SIG-M5 treated with dmso at 0.1 percent for 504 hours (cell line): ENCODE results near the gene SAGE1.
"Not testable (repeated sequence)": the region's sequence is repeated elsewhere in the genome, so short reads cannot be mapped to it uniquely, and the experiment has no call there.

Experiments
- DNase-seq: peaks from one replicate; lab custom pipeline; 2025; ENCODE audit not compliant: unreplicated experiment; lab: John Stamatoyannopoulos, UW

Gene SAGE1

GRCh38 chrX:135893294-135893817 is at the start of gene SAGE1, which contains the start of gene CT45A10:
TSS of gene SAGE1 (plus strand) at chrX:135893716. CDS start at chrX:135896243, 2,527 bp downstream.
TSS of gene CT45A10 (minus strand) at chrX:135893444. CDS start at chrX:135885344, 8,100 bp downstream.
- DNase-seq, result no peak

- DNase-seq, result not testable (repeated sequence)
These were observed 39.1 kb upstream of the SAGE1 start, which contains the start of gene CT45A8 for GRCh38 chrX:135854438-135854837. TSS of gene CT45A8 (minus strand) at chrX:135854538. CDS start at chrX:135850783, 3,755 bp downstream.

- not testable (repeated sequence) for DNase-seq
These were observed 21.8 kb upstream of the SAGE1 start, which contains the start of gene CT45A9 for GRCh38 chrX:135871712-135872111. TSS of gene CT45A9 (minus strand) at chrX:135871812. CDS start at chrX:135868061, 3,751 bp downstream.

- not testable (repeated sequence) for DNase-seq
These were observed 10.8 kb upstream of the SAGE1 start for GRCh38 chrX:135882741-135883140.

GRCh38 chrX:135888230-135888629 is 5.3 kb upstream of the SAGE1 start:
- DNase-seq, result not testable (repeated sequence)

- not testable (repeated sequence) for DNase-seq
These were observed 4.5 kb upstream of the SAGE1 start for GRCh38 chrX:135888976-135889375.

- DNase-seq, result no peak
These were observed 3.4 kb upstream of the SAGE1 start for GRCh38 chrX:135890087-135890585.

GRCh38 chrX:135892781-135893180 is 735 bp upstream of the SAGE1 start:
- DNase-seq, result no peak

- no peak for DNase-seq
These were observed 16.7 kb downstream of the SAGE1 start for GRCh38 chrX:135910251-135910650.

- no peak for DNase-seq
These were observed 20.9 kb downstream of the SAGE1 start for GRCh38 chrX:135914404-135914803.

- not testable (repeated sequence) for DNase-seq
These were observed 27.0 kb downstream of the SAGE1 start for GRCh38 chrX:135920516-135920915.

GRCh38 chrX:135923353-135923752 is 29.8 kb downstream of the SAGE1 start:
- no peak for DNase-seq

GRCh38 chrX:135927897-135928296 is 34.4 kb downstream of the SAGE1 start:
- DNase-seq, result no peak

- no peak for DNase-seq
These were observed 38.4 kb downstream of the SAGE1 start for GRCh38 chrX:135931644-135932487.

GRCh38 chrX:135944486-135944885 is 51.0 kb downstream of the SAGE1 start:
- DNase-seq, result peak; percentile 8

- DNase-seq, result no peak
These were observed 57.8 kb downstream of the SAGE1 start for GRCh38 chrX:135951291-135951690.
